Activated CD4-positive, CD25-positive, alpha-beta regulatory T cell (primary cell): ENCODE results near the gene EPHA5.
"Not testable (repeated sequence)": the region's sequence is repeated elsewhere in the genome, so short reads cannot be mapped to it uniquely, and the experiment has no call there.

Experiments
- DNase-seq, 4 experiments: peaks; one replicate each; lab custom pipeline; 2025; lab: John Stamatoyannopoulos, UW

The EPHA5 gene

GRCh38 chr4:65367306-65367705, 303.0 kb downstream of the EPHA5 start:
- DNase-seq, result no peak

DNA sequence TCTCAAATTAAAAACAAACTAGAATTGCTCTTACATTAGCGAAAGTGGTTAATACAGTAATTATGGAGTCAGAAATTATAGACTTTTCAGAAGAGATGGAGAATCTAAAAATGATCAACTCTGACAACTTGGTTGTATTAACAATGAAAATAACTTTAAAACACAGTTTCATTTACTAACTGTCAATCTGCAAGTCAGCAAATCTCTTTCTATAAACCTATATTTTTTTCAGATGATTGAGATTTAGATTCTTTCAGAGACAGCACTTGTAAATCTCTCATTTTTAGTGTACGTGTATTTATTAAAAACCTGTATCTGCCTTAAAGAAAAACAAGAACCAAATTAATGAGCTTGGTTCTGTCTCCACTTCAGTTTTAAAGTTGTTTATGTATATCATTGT, 311.4 kb downstream of the EPHA5 start:
- no peak for DNase-seq

DNA sequence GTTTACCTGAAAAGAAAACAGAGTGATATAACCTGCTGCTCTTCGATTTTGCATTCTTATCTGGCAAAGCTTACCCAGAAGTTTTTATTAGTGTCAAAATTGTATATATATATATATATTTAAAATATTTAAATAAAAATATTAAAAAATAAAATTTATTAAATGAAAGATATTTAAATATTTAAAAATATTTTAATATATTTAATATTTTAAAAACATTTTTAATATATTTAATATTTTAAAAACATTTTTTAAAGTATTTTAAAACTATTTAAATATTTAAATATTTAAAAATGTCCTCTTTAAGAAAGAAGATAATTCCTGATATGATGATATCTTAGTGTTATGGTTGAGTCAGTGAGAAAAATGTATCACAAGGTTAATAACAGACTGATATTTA, 317.2 kb downstream of the EPHA5 start:
- no peak for DNase-seq

GRCh38 chr4:65344278-65344825, 325.9 kb downstream of the EPHA5 start:
- DNase-seq, result no peak

DNA sequence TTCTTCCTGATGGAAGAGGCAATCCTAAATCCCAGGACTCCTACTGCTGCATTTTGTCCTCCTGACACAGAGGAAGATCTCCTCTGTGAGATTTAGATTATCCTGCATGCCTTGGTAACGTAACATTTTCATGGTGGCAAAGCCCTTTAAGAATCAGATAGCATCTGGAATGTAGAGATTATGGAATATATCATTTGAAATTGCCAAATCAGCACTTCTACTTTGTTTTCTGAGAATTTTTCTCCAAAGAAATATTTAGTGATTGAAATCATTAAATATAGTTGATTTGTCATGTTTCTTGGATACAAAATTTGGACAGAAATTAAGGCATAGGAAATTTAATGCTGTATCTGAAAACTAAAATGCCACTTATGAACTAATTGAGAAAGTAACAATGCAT, 326.9 kb downstream of the EPHA5 start:
- no peak for DNase-seq

- DNase-seq, result no peak
Observed at GRCh38 chr4:65341557-65341956, 328.7 kb downstream of the EPHA5 start.

DNA sequence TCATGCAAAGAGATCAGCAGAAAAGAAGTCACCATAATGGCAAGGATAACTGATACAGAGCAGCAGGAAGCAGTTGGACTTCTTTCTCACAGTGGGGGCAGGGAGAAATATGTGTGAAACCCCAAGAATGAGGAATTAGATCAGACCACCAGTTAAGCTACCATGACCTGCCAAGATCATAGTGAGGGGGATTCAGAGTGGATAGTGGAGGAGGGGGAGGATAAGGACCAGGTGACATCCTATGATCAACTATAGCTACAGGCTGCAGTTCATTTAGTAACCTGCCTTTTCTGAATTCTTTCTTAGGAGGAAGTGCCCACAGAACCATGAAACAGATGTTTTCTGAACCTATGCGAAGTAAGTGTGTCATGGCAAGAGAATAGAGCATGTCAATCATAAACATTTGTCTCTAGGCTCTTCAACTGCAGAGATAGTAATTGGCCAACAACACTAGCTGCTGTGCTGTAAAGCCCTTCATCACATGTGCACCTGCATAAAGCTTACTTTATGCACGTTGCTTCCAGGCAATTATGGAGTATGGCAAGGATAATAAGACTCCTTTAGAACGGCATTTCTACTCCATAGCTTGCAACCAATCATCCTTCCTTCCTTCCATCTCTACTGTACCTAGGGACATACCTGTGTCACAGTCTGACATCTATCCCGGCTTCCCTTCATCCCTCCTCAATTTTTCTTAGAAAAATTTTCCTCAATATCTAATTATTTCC, 329.7 kb downstream of the EPHA5 start:
- no peak for DNase-seq

DNA sequence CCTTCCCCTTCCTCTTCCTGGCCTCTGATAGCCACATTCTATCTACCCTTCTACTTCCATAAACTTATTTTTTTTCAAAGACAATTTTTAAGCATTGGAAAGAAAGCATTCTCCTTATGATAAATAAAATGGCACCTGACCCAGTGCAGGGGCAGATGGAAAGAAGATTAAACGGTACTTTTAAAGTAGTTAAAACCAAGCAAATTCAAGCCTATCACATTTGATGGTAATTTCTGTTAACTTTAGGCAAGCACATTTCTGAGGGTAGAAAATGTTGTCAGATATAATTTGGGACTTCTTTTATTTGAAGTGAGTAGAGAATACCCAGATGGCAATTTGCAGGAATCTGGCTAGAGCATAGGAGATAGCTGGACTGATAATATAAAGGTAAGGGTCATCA, 332.9 kb downstream of the EPHA5 start:
- DNase-seq, result no peak

- no peak for DNase-seq
Observed at GRCh38 chr4:65336465-65336864, 333.8 kb downstream of the EPHA5 start.

- no peak for DNase-seq
Observed at GRCh38 chr4:65316534-65316933, 353.8 kb downstream of the EPHA5 start.

- no peak for DNase-seq
Observed at GRCh38 chr4:65311120-65311519, 359.2 kb downstream of the EPHA5 start.

DNA sequence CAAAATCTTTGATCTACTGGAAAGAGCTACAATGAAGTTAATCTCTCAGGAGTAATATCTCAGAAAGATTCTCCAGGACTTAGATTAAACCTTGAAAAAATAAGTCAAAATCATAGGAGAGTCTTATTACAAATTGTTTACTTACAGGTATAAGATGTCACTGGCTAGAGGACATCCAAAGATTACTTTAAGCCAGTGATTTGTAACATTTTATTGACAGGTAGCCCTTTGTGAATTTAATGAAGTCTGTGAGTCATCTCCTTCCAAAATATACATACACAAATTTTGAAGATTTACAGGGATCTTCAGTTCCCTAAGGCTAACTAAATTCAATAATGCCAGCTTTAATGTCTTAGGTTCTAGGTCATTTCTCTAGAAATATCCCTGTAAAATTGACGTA, 359.7 kb downstream of the EPHA5 start:
- DNase-seq, result no peak

GRCh38 chr4:65308626-65309025, 361.7 kb downstream of the EPHA5 start:
- DNase-seq, result not testable (repeated sequence)

GRCh38 chr4:65302145-65302544, 368.1 kb downstream of the EPHA5 start:
- no peak for DNase-seq

DNA sequence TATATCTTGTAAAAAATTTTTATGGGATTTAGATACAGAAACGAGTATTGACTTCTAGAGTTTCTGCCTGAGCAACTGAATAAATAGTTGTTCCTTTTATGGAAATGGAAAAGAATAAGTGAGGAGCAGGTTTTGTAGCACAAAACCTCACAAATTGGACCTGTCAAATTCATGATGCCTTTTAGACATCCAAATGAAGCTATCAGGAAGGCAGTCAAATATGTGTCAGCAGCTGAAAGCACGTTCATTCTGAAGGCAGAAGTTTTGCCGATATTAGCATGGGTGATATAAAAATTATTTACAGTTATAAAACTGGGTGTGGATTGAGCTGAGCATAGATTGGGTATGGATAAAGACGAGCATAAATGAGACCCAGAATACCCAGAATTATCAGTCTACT, 374.0 kb downstream of the EPHA5 start:
- DNase-seq, result no peak

- no peak for DNase-seq
Observed at GRCh38 chr4:65287071-65287470, 383.2 kb downstream of the EPHA5 start.
